Ishikawa (cell line): ENCODE results near the gene SH3BP4.

Experiments used
- CREB1 ChIP-seq: IDR thresholded peaks from 2 replicates; pipeline ENCODE4 v1.6.1; 2012; ENCODE audit warnings: low read depth
- RAD21 ChIP-seq: IDR thresholded peaks from 2 replicates; pipeline ENCODE4 v1.6.1; 2012; ENCODE audit warnings: low read depth
- REST ChIP-seq: IDR thresholded peaks from 2 replicates; pipeline ENCODE4 v1.6.1; 2012; ENCODE audit warnings: low read depth, mild to moderate bottlenecking
- TEAD4 ChIP-seq: IDR thresholded peaks from 2 replicates; pipeline ENCODE4 v1.6.1; 2012
- ZBTB7A ChIP-seq: IDR thresholded peaks from 2 replicates; pipeline ENCODE4 v1.6.1; 2012; ENCODE audit warnings: low read depth

GRCh38 chr2:235034265-235035118, 82.7 kb downstream of the SH3BP4 start:
- TF ChIP-seq RAD21: no peak
- no peak for TF ChIP-seq CREB1
- no peak for TF ChIP-seq ZBTB7A
- no peak for TF ChIP-seq REST
- no peak for TF ChIP-seq TEAD4
